ENCODE results near the gene ZNF665. TPM values are rescaled to one million over a fixed set of nuclear protein-coding genes. Genes with fewer than 3 reads are reported as not detected.
"Not testable (repeated sequence)": the region's sequence is repeated elsewhere in the genome, so short reads cannot be mapped to it uniquely, and the experiment has no call there.

ZNF665 gene
- total RNA-seq, 1 experiment from 2014 or later, result not detected

- Mint-ChIP-seq H3K4me1 (ENCODE audit: low read depth, unreplicated experiment) (no peaks in the 10 kb centered on the region), H3K27ac (ENCODE audit: unreplicated experiment) (no peak overlapping the region), H3K36me3 (ENCODE audit: insufficient read depth, unreplicated experiment) (peaks cover 15% of the 10 kb centered on the region), H3K9me3 (ENCODE audit: low read depth, unreplicated experiment) (peaks cover 26% of the 10 kb centered on the region), H3K4me3 (ENCODE audit: low read depth, unreplicated experiment) (no peak overlapping the region), H3K27me3 (ENCODE audit: unreplicated experiment) (no peaks in the 10 kb centered on the region)
- no TSS peak for BruUV-seq (replicated peaks)
- no peak for TF ChIP-seq CTCF (IDR thresholded peaks at IDR 0.05; ENCODE audit: unreplicated experiment)
- intact Hi-C loops (cut with micrococcal nuclease; ENCODE audit: unreplicated experiment), result loop anchor here (10.0 kb wide), 1 partner anchor 249 kb away; no protein-coding TSS in a partner anchor
- DNase-seq, result no peak
- CTCF ChIA-PET, result no interaction called here
Observed at GRCh38 chr19:53193535-53194222, 521 bp upstream of the ZNF665 start.

- H3K9me3 Mint-ChIP-seq (ENCODE audit: low read depth, unreplicated experiment), result peaks cover 22% of the 10 kb centered on the region
- H3K27ac Mint-ChIP-seq (ENCODE audit: unreplicated experiment), result no peak overlapping the region
- H3K36me3 Mint-ChIP-seq (ENCODE audit: insufficient read depth, unreplicated experiment), result no peaks in the 10 kb centered on the region
- H3K4me3 Mint-ChIP-seq (ENCODE audit: low read depth, unreplicated experiment), result no peak overlapping the region
- no peaks in the 10 kb centered on the region for H3K27me3 Mint-ChIP-seq (ENCODE audit: unreplicated experiment)
- intact Hi-C loops (cut with micrococcal nuclease; ENCODE audit: unreplicated experiment), result loop anchor here (10.0 kb wide), 1 partner anchor 245 kb away; no protein-coding TSS in a partner anchor
- no peaks in the 10 kb centered on the region for H3K4me1 Mint-ChIP-seq (ENCODE audit: low read depth, unreplicated experiment)
- no peak for DNase-seq
- TF ChIP-seq CTCF (IDR thresholded peaks at IDR 0.05; ENCODE audit: unreplicated experiment), result no peak
- CTCF ChIA-PET, result interaction anchor here (0.6 kb wide), 1 partner anchor 1152 kb away, joined by 8 read pairs; no protein-coding TSS in a partner anchor
- BruUV-seq (replicated peaks), result no TSS peak
Observed at GRCh38 chr19:53190253-53190652, 2.9 kb downstream of the ZNF665 start.

GRCh38 chr19:53189691-53190198 lies 3.4 kb downstream of the ZNF665 start:
- H3K9me3 Mint-ChIP-seq (ENCODE audit: low read depth, unreplicated experiment), result peaks cover 23% of the 10 kb centered on the region
- not testable (repeated sequence) for H3K4me3 Mint-ChIP-seq (ENCODE audit: low read depth, unreplicated experiment); DNase-seq

GRCh38 chr19:53185155-53185882 lies 7.8 kb downstream of the ZNF665 start:
- BruUV-seq (replicated peaks), result not testable (repeated sequence)
- peaks cover 15% of the 10 kb centered on the region for H3K9me3 Mint-ChIP-seq (ENCODE audit: low read depth, unreplicated experiment)

More at GRCh38 chr19:53189691-53190198, 3.4 kb downstream of the ZNF665 start:
- H3K27me3 Mint-ChIP-seq (ENCODE audit: unreplicated experiment); CTCF ChIA-PET; H3K27ac Mint-ChIP-seq (ENCODE audit: unreplicated experiment); H3K36me3 Mint-ChIP-seq (ENCODE audit: insufficient read depth, unreplicated experiment); BruUV-seq (replicated peaks); H3K4me1 Mint-ChIP-seq (ENCODE audit: low read depth, unreplicated experiment): not testable (repeated sequence)
- intact Hi-C loops (cut with micrococcal nuclease; ENCODE audit: unreplicated experiment), result loop anchor here (10.0 kb wide), 1 partner anchor 245 kb away; no protein-coding TSS in a partner anchor

GRCh38 chr19:53183146-53183764 lies 9.9 kb downstream of the ZNF665 start:
- Mint-ChIP-seq H3K27ac (ENCODE audit: unreplicated experiment) (no peak overlapping the region), H3K9me3 (ENCODE audit: low read depth, unreplicated experiment) (peaks cover 10% of the 10 kb centered on the region), H3K27me3 (ENCODE audit: unreplicated experiment) (no peaks in the 10 kb centered on the region), H3K36me3 (ENCODE audit: insufficient read depth, unreplicated experiment) (no peaks in the 10 kb centered on the region), H3K4me3 (ENCODE audit: low read depth, unreplicated experiment) (no peak overlapping the region), H3K4me1 (ENCODE audit: low read depth, unreplicated experiment) (no peaks in the 10 kb centered on the region)
- no peak for DNase-seq
- intact Hi-C loops (cut with micrococcal nuclease; ENCODE audit: unreplicated experiment), result no loop called here
- CTCF ChIA-PET, result no interaction called here
- no TSS peak for BruUV-seq (replicated peaks)
- TF ChIP-seq CTCF (IDR thresholded peaks at IDR 0.05; ENCODE audit: unreplicated experiment), result no peak

More at GRCh38 chr19:53185155-53185882, 7.8 kb downstream of the ZNF665 start:
- intact Hi-C loops (cut with micrococcal nuclease; ENCODE audit: unreplicated experiment); H3K27ac Mint-ChIP-seq (ENCODE audit: unreplicated experiment); CTCF ChIA-PET; H3K36me3 Mint-ChIP-seq (ENCODE audit: insufficient read depth, unreplicated experiment); H3K4me3 Mint-ChIP-seq (ENCODE audit: low read depth, unreplicated experiment); H3K27me3 Mint-ChIP-seq (ENCODE audit: unreplicated experiment); H3K4me1 Mint-ChIP-seq (ENCODE audit: low read depth, unreplicated experiment); DNase-seq: not testable (repeated sequence)

All from Calu3 (cell line).